Measurements from ENCODE around the gene S100A12.

The S100A12 gene

GRCh38 chr1:153360592-153361479 lies 14.6 kb downstream of the S100A12 start:
- no peak for DNase-seq (ENCODE audit: low read depth)
- no peak for TF ChIP-seq CTCF (conservative IDR thresholded peaks at IDR 0.05; ENCODE audit: control insufficient read depth, insufficient read depth, low read depth, low read length)
- no peak overlapping the region for H3K4me3 ChIP-seq (ENCODE audit: control insufficient read depth, low read depth, low read length)

GRCh38 chr1:153360190-153360589 lies 15.2 kb downstream of the S100A12 start:
- TF ChIP-seq CTCF (conservative IDR thresholded peaks at IDR 0.05; ENCODE audit: control insufficient read depth, insufficient read depth, low read depth, low read length), result no peak
- no peak for DNase-seq (ENCODE audit: low read depth)
- no peak overlapping the region for H3K4me3 ChIP-seq (ENCODE audit: control insufficient read depth, low read depth, low read length)

- H3K4me3 ChIP-seq (ENCODE audit: control insufficient read depth, low read depth, low read length), result no peak overlapping the region
- no peak for DNase-seq (ENCODE audit: low read depth)
- TF ChIP-seq CTCF (conservative IDR thresholded peaks at IDR 0.05; ENCODE audit: control insufficient read depth, insufficient read depth, low read depth, low read length), result no peak
These were observed 16.2 kb downstream of the S100A12 start for GRCh38 chr1:153359241-153359640.

- no peak for TF ChIP-seq CTCF (conservative IDR thresholded peaks at IDR 0.05; ENCODE audit: control insufficient read depth, insufficient read depth, low read depth, low read length)
- no peak for DNase-seq (ENCODE audit: low read depth)
- no peak overlapping the region for H3K4me3 ChIP-seq (ENCODE audit: control insufficient read depth, low read depth, low read length)
These were observed 16.8 kb downstream of the S100A12 start for GRCh38 chr1:153358691-153358975.

- TF ChIP-seq CTCF (conservative IDR thresholded peaks at IDR 0.05; ENCODE audit: control insufficient read depth, insufficient read depth, low read depth, low read length), result no peak
- H3K4me3 ChIP-seq (ENCODE audit: control insufficient read depth, low read depth, low read length), result no peak within 1 kb of the TSS
- DNase-seq (ENCODE audit: low read depth), result no peak
These were observed 17.3 kb downstream of the S100A12 start, which contains the start of gene S100A9 for GRCh38 chr1:153357853-153358690. TSS of gene S100A9 (plus strand) at chr1:153357854. CDS start at chr1:153358284, 430 bp downstream.

GRCh38 chr1:153357076-153357852 lies 18.2 kb downstream of the S100A12 start:
- DNase-seq (ENCODE audit: low read depth), result no peak

More at GRCh38 chr1:153357076-153357852, 18.2 kb downstream of the S100A12 start:
- H3K4me3 ChIP-seq (ENCODE audit: control insufficient read depth, low read depth, low read length), result no peak overlapping the region
- TF ChIP-seq CTCF (conservative IDR thresholded peaks at IDR 0.05; ENCODE audit: control insufficient read depth, insufficient read depth, low read depth, low read length), result no peak
